ENCODE data around the gene PDZD8.

The PDZD8 gene

DNA sequence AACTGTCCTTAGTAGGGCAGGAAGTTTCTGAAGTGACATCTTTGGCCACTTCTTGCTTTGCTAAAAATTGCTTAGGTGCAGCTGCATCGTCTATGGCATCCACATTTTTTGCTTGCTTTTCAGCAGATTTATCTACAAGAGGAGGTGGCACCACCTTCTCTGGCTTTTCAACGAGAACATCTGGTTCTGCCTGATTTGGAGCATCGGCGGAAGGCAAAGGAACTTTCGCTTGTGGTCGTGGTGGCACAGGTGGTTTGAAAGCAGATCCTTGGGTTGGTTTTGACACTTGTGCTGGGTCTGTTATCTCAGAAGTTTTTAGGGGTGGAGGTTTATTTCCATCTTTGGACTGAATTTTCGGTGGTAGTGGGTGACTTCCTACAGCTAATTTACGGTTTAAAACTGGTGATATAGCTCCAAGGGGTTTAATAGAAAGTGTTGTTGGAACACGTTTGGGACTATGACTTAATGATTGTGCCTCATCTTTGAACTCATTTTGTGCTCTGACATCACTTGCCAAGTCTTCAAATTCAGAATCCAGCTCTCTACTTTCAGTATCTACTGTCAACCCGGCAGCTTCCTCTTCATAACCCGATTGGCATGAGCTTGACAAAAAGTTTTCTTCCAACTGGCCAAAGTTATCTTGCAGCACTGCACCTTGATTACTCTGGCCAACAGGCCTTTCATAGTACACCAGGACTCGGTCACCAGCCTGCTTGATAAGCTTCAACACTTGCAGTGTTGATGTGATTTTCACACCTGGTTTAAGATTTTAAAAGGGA is 90.3 kb downstream of the PDZD8 start:
- no peak for DNase-seq

DNA sequence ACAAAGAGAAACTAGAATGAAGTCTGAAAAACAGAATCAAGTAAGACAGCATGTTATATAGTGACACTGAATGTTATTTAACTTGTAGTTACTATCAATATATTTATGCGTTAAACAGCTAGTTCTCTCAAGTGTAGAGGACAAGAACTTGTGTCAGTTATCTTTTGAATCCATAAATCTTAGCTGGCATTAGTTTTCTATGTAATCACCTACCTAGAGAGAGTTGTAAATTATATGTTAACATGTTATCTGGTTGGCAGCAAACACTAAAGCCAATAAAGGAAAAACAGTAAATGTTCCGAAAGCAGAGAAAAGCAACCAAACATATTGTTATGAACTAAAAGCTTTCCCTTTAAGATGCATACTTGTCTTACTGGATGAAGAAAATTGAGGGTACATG is 97.6 kb downstream of the PDZD8 start:
- no peak for DNase-seq

DNA sequence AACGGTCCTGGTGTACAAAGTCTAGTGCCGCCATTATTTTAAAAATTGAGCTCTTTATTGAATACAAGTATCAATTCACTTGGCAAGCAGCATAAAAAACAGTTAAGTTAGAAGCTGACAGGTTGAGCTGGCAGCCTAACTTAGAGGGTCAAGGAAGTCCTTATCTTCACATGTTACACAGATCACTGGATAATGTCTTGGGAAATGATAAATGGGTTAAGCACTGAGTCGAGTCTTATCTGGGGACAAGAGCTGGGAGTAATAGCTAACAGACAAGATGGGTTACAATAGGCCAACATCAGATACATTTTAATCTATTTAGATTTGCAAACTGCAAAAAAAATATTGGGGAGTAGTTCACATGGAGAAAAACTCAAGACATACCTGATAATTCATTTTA is 100.1 kb downstream of the PDZD8 start:
- DNase-seq: no peak

DNA sequence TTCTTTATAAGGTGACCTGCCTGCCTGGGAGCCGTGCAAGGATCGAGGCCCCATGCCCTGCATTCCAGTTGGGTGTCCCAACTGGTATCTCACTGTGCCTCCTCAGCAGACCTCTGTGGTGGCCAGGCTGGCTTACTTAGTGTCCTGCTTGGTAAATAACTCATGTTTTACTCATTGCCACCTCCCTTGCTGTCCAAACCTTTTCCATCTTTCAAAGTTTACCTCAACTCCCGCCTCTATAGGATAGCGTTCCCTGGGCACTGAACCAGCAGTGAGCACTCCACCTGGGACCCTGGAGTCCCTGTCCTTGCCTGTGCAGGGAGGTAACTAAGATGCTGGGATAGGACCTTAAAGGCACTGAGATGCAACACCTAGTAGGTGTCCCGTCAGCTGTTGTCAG is 100.7 kb downstream of the PDZD8 start:
- no peak for DNase-seq

DNA sequence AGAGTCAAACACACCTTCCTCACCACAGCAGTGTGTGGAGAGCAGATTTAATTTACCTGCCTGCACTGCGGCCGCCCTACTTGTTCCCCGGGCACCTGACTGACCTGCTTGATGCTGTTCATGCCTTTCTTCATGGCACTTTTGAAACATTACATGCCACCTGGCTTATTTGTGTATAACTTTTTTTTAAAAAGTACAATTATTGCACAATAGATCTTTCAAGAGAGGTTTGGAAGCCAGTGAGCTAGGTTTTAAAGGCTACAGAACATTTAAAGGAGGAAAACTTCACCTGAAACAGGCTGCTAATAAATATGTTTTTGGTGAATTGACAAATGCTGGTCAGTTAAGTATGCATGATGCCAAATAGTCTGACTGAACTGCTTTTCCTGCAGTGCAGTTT is 101.3 kb downstream of the PDZD8 start:
- no peak for DNase-seq

DNA sequence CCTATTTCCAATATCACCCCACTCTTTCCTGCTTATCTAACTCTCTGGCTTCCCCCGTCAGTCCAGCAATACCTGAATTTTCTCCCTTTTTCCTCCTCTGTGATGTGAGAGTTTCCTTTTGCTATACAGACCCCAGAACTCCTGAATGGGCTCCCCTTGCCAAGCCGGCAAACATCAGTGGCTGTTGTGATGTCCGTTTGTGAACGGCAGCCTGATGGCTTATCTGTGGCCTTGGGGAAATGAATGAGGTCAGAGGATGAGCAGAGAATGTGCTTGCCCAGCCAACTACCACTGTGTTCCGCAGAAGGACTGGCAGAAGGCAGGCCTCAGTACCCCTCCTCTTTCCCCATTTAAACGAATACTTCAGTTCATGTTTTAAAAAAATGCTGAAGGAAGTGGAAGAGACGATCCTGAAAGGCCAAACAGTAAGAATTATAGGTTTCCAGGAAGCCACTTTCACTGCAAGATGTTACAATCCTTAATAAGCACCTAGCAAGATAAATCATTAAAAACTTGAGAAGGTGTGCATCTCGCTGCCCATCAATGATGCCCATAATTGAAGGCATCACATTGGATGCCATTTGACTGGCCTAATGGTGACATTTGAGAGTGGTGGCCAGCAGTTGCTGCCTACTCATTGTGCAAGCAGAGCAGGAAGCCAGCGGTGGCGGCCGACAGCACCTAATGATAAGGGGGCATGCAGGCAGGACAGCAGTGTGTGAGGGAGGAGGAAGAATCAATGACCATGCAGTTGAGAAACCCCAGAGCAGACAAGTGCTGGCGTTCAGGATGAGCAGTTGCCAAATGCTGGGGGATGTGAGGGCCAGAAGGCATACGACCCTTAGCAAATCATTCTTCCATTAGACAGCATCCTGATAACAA is 102.8 kb downstream of the PDZD8 start:
- DNase-seq: no peak

DNA sequence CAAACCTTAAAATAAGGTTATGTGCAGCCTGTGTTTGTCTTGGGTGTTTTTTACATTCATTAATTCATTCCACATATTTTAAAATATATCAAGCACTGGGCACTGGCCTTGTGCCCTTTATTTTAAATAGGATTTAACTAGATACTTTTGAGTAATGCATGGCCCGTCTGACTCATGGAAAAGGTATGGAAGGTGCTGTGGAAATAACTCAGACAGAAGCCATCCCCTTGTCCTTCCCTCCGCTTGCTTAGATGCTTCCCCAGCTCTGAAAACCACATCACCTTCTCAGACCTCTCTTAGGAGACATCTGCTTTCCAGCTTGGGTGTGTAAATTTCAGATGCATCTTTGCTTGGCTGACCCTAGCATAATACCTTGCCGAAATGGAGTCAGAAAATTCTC is 103.8 kb downstream of the PDZD8 start:
- no peak for DNase-seq

DNA sequence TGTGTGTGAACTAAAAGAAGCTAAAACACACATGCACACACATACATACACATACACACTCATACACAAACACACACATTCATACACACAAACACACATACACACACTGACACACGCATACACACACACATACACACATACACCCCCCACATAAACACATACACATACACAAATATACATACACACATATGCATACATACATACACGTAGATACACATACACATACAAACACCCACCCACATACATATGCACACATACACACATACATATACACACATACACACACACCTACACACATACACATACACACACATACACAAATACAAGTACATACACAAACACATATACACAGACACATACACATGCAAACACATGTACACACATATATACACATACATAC is 106.3 kb downstream of the PDZD8 start:
- no peak for DNase-seq

DNA sequence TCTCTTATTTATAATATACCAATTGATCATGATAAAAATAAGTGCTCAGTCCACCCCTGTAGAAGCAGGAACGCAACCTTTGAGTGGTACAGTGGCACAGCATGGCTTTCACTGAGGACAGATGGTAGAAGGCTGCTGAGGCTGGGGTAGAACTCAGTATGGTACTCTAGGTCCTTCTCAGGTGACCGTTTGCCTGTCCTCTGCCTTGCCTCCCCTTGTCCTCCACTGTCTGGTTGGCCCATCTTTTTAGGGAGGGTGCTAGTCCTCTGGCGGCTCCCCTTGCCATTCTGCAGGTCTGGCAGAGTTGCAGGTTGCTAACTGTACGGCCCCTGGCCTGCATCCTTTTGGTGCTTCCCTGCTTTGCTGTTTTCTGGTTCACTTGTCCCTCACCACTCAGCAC is 107.0 kb downstream of the PDZD8 start:
- no peak for DNase-seq

DNA sequence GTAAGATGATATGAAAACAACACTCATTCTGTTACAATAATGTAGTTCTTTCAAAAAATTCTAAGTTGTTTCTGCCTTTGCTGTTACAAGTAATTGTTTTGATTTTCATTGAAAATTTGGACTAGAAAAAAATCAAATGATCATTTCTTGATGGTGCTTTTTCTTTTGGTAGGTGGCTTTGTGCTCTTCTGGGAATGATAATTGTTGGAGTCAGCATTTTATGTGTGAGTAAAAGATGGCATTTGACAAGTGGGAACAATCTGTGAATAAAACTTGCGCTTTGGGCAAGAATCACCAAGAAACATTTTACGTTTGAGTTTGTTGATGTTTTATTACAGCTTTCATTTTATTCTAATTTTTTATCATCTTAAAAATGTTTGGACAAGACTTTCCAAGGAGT is 108.4 kb downstream of the PDZD8 start:
- DNase-seq: no peak

DNA sequence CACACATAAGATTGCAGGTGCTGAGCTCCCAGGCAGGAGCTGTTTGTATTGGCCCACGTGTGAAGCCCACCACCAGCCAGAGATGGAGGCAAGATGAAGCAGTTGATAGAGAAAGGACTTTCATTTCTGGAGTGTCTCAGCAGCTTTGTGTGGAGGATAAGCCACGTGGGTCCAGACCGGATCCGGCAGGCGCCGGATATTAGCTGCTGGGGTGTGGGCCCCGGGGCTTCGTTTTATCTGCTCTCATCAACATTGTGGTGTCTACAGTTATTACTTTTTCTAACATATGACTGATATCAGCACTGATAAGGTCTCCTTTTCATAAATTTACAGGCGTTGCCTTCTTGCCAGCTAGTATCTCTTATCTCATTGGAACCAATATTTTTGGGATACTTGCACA is 108.8 kb downstream of the PDZD8 start:
- DNase-seq: no peak

DNA sequence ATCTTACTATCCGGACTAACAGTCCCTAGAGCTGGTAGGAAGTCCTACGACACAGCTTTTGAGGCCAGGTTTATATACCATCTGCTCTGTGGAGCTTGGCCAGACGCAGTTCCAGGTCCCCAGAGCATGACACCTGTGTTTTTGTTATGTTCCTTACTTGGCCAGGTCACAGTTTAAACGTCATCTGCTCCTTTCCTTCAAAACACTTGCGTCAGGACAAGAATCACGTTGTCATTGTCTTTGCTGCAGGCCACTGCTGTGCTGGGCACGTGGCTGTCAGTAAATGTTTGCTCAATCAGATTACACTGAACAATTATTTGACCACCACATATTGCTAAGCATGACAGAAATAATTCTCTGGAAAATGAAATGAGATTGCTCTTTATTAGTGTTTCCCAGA is 110.5 kb downstream of the PDZD8 start:
- DNase-seq: no peak

DNA sequence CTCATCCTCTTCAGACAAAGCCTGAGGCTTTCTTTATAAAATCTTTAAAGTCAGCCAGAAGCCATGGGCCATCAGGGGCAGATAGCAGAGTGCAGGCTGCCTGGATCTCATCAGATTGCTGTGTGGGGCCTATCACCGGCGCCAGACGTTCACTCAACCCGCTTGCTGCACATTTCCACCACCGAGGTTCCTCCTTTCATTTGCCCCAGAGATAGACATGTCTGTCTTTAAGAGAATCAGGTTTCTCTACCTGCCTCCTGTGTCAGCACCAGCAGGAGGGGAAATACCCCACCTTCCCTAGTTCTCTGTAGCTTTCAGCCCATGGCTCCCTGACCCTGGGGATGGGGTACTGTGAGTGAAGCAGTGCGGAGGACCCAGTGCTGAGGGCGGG is 112.3 kb downstream of the PDZD8 start:
- DNase-seq: no peak

DNA sequence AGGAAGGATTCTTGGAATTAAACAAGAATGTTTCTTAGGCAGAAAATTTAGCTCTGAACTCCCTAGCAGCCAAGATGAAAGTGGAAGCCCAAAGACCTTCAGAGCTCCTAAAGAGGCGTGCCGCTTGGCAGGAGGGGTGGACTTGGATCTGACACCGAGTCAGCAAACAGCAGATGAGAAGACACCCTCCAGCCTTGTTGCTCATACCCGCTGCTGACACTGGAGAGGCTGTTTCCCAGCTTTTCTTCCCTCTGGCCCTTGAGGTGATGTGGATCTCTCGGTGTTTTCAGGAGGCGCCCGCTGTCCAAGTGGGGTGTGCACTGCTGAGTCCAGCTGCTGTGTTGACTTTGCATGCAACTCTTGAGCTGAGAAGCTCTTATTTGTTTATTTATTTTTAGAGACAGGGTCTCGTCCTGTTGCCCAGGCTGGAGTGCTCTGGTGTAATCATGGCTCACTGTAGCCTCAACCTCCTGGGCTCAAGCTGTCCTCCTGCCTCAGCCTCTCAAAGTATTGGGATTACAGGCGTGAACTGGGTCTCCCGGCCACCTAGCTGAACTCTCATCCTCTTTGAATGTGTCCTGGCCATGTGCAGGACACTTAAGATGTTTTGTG is 112.8 kb downstream of the PDZD8 start:
- no peak for DNase-seq

DNA sequence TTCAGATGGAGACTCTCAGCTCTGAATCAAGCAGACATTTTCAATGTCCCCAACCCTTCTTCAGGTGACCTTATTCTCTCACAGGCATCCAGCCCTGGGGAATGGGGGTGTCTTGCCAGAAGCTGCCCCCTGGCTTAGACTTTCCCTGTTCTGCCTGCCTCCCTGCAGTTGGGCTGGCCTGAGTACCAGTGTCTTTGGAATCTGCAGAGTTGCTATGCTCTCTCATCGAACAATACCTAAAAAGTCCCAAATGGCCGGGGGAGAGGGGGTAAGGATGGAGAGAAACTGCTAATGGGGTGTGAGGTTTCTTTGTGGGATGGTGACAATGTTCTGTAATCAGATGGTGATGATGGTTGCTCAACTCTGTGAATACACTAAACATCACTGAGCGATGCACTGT is 113.7 kb downstream of the PDZD8 start:
- DNase-seq: no peak

DNA sequence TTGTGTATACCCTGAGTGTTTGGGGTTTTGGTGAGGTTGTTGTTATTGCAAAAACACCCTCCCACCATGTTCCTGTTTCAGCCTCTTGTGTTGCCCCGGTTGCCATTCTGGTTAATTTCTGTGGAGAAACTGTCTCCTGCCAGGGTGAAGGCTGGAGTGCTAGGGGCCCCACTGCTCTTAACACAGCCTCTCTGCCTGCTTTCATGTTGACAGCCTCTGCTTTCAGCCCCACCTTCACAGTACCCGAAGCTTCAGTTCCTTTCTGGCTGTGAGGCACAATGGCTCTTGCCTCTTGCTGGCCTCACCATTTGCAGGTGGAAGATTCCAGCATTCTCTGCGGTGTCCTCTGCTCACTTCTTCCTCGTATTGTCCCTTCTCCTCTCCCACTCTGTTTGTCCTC is 115.2 kb downstream of the PDZD8 start:
- no peak for DNase-seq

DNA sequence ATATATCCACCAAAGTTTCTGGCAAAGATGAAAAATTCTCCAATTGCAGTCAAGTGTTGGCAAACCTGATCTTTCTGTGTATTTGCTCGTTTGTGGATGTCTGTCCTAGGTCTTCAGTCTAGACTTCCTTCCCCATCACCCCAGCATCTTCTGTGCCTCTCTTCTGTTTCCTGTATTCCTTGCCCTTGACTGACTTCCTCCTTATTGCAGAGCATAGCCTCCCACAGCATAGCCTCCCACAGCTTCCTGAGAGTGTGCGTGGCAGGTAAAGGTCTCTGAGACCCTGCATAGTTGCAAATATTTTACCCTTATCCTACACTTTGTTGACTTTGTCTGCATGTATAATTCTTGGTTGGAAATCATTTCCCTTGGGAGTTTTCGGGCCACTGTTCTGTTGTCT is 116.0 kb downstream of the PDZD8 start:
- no peak for DNase-seq

DNA sequence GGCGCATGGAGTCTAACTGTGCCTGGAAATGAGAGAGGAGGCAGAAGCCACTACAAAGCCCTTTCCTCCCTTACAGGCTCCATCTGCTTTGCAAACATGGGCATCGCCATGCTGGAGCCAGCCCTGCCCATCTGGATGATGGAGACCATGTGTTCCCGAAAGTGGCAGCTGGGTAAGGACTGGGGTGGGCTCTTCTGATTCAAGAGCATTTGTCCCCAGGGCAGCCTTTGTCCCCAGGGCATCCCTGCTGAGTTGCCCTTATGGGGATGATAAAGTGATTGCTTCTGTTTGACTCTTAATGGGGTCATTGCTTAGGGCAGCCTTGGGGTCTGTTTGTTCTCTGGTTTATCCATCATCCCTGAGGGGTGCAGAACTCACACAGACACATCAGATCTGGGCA is 117.5 kb downstream of the PDZD8 start:
- DNase-seq: no peak

DNA sequence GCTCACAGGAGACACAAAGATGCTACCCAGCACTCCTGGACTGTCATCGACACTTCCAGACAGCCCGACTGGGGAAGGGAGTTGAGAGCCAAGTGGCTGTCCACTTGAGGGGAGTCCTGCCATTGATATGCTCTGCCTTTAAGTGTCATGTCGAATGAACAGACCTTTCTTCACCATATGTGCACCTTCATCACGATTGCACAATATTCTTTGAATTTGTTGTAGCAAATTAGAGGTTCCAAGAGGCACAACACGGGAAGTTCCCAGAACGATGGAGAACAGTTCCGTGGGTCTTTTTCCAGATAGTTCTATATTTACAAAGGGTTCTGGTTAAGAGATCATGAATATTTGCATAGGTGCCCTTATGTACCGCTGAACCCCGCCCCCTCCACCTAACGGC is 118.3 kb downstream of the PDZD8 start:
- no peak for DNase-seq

DNA sequence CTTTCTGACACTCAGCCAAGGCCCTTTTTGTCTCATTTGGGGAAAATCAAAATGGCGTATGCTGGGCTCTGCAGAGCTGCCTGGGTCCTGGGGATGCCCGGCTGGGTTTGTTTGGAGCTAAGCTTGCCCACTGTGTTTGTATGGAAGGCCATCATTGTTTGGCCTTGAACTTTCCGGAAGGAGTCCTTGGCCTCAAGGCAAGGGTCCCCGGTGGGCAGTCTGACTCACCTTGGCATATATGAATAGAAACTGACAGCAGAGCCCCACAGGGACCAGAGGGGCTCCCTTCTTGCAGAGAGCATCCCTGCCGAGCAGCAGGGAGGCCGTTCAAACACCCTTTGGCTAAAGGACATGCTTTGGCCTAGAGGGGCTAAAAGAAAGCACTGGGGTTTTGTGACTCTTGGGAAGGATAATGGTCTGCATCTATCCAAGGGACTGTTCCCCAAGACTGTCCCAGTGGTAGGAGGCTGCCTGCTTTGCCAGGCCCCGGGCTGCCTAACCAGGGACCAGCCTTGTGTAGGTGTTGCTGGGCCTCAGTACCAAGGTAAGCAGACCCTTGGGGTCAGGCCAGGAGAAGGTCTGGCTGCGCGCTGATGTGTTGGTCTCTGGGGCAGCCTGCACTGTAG is 119.3 kb downstream of the PDZD8 start:
- no peak for DNase-seq

DNA sequence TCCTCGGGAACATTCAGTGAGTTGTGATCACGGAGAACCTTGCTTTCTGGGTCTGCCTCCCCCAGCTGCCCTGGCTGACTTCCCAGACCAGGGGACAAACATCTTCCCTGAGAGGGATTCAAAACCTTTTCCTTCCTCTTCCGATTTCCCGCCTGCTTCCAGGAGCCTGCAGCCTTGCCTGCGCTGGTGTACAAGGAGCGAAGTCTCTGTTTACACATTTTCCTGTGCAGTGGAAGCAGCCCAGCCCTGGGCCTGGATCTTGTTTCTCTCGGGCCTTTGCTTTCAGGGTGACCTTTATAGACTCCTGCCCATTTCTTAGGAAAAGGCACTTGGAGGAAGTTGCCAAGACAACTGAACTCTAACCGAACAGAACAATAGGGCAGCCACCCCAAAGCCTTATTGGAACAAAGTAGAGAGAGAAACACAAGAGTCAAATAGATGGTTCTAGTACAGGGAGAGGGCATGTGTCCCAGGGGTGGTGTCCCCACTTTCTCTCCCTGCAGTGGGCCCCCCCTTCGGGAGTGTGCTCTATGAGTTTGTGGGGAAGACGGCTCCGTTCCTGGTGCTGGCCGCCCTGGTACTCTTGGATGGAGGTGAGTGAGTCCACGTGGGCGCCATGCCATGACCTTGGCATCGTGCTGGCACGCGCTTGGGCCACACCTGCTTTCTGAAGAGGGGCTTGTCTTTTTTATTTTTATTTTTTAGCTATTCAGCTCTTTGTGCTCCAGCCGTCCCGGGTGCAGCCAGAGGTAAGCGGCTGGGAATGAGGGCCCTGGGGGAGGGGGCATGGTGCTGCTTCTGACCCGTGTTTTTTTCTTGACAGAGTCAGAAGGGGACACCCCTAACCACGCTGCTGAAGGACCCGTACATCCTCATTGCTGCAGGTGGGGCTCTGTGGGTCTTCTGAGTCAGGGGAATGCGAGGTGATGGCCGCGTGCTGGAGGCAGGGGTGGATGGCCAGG is 120.2 kb downstream of the PDZD8 start:
- no peak for DNase-seq

DNA sequence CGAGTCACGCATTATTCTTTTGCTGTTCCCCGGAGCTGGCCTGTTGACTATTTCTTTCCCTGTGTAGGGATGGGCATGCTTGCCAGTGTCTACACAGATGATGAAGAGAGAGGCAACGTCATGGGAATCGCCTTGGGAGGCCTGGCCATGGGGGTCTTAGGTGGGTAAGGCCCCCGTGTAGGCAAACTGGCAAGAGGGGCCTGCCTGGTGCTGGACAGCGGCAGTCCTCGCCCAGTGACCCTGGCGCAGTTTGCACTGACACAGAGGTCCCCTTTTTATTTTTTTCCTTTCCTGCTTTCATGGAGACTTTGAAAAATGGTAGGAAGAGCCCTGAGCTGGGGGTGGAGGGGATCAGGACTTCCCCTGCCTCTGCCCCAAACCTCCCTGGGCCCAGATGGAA is 120.9 kb downstream of the PDZD8 start:
- DNase-seq: no peak

All from NCI-H510A (cell line).